HT-29 (cell line): ENCODE measurements around the gene ABHD5. TPM values are rescaled to one million over a fixed set of nuclear protein-coding genes. Genes with fewer than 3 reads are reported as not detected.

Source experiments
- DNase-seq: peaks from one replicate; pipeline ENCODE4 v3.0.0-alpha.2; 2015; ENCODE audit warnings: low spot score
- total RNA-seq: library from RNA; depleted of rRNA; stranded (reverse); fragments of >200 nt; shearing (Covaris generic); gene quantifications from 2 replicates; pipeline ENCODE4 v1.2.3, GENCODE V29; 2014; rRNA removed

The ABHD5 gene
- total RNA-seq, 1 experiment from 2014 or later = 11.3 TPM

GRCh38 chr3:43779850-43780249 is 89.1 kb downstream of the ABHD5 start:
- DNase-seq = no peak

- DNase-seq = no peak
Observed at GRCh38 chr3:43782541-43782940, 91.8 kb downstream of the ABHD5 start.

Other genes with a start within 250 kb of the ABHD5 start
- 3.5 and 4.0 TPM in 2 replicates for gene ANO10, start 68.9 kb upstream of the ABHD5 start, total RNA-seq